SK-N-SH treated with all-trans-retinoic acid at 6 μM for 48 hours (cell line): ENCODE measurements around the gene CALCOCO1.

Experiments used
- ARNTL ChIP-seq: fragments of 450-650 bp; formaldehyde crosslinking; IDR thresholded peaks from 2 replicates; pipeline ENCODE4 v1.5.0; 2020; ENCODE audit warnings: low read depth, mild to moderate bottlenecking, moderate library complexity, borderline replicate concordance
- CREB5 ChIP-seq: fragments of 250-450 bp; sonication (Bioruptor Pico); IDR thresholded peaks from 2 replicates; pipeline ENCODE4 v1.5.1; 2020; ENCODE audit warnings: low read depth, mild to moderate bottlenecking, moderate library complexity
- GLIS3 ChIP-seq: fragments of 250-450 bp; sonication (Bioruptor Pico); IDR thresholded peaks from 2 replicates; pipeline ENCODE4 v1.5.0; 2020; ENCODE audit warnings: mild to moderate bottlenecking, moderate library complexity
- PPARA ChIP-seq: fragments of 250-450 bp; sonication (Bioruptor Pico); IDR thresholded peaks from 2 replicates; pipeline ENCODE4 v1.5.0; 2020; ENCODE audit warnings: mild to moderate bottlenecking, borderline replicate concordance
- SNAI2 ChIP-seq: fragments of 250-450 bp; sonication (Bioruptor Pico); IDR thresholded peaks from 2 replicates; pipeline ENCODE4 v1.5.0; 2020; ENCODE audit warnings: mild to moderate bottlenecking, moderate library complexity
- TF ChIP-seq, protein P1 (sequence below): fragments of 250-450 bp; sonication (Bioruptor Pico); IDR thresholded peaks from 2 replicates; pipeline ENCODE4 v1.5.1; 2021; ENCODE audit warnings: mild to moderate bottlenecking, moderate library complexity

DNA sequence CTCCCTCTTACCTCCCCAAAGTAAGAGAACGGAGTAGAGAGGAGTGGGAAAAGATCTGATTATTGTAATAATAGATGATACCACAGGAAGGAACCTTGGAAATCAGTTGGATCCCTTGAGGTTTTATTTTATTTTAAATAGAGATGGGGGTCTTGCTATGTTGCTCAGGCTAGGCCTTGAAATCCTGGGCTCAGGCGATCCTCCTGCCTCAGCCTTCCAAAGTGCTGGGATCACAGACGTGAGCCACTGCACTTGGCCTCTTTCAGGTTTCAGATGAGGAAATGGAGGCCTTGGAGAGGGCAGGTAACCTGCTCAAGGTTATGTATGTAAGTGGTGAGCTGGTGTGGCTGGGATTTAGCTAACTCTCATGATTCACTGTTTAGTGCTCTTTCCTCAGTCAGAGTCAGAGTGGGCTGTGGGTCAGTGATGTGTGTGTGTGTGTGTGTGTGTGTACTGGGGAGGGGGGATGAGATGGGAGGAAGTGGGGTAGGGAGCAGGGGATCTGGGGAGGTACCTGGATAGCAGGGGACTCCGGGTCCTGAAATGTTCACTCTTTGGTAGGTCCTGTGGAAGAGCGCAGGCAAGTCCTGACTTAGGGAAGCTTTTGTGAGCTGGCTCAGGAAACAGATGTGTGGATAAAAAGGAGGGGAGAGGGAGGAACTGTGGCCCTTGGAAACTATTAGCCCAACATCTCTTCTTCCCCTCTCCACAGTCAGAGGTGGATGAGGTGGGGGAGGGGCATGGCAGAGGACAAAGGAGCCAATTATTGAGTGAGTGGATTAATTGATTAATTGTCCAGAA lies 29.2 kb upstream of the CALCOCO1 start:
- TF ChIP-seq, protein P1, sequence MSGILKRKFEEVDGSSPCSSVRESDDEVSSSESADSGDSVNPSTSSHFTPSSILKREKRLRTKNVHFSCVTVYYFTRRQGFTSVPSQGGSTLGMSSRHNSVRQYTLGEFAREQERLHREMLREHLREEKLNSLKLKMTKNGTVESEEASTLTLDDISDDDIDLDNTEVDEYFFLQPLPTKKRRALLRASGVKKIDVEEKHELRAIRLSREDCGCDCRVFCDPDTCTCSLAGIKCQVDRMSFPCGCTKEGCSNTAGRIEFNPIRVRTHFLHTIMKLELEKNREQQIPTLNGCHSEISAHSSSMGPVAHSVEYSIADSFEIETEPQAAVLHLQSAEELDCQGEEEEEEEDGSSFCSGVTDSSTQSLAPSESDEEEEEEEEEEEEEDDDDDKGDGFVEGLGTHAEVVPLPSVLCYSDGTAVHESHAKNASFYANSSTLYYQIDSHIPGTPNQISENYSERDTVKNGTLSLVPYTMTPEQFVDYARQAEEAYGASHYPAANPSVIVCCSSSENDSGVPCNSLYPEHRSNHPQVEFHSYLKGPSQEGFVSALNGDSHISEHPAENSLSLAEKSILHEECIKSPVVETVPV (CRISPR knock-in tag) = no peak
- TF ChIP-seq ARNTL (CRISPR knock-in tag) (no peak), PPARA (no peak), SNAI2 (CRISPR knock-in tag) (no peak), CREB5 (no peak), GLIS3 (CRISPR knock-in tag) (no peak)
